ENCODE measurements around the gene KRTAP21-1.
"Not testable (repeated sequence)": the region's sequence is repeated elsewhere in the genome, so short reads cannot be mapped to it uniquely, and the experiment has no call there.

The KRTAP21-1 gene

DNA sequence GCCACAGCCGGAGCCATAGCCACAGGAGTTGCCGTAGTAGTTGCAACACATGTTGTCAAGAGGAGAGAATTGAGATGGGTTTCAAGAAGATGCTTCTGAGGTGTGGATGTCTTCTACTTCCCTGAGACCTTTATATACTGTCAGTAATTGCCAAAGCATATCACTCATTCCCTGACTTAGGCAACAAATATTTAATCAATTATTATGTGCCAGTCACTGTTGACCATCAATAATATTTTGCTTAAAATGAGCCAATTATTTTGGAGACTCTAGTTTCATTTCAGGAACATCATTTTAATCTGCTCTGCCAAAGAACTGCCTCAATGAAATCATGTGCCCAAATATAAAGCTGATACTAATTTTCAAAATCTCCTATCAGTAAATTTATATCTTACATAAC is at the start of gene KRTAP21-1:
Gene KRTAP21-1, minus strand, starts transcription at position 101 of the 400 bp plus-strand sequence. Its CDS starts 50 bp downstream, at position 51.
- not testable (repeated sequence) for DNase-seq

DNA sequence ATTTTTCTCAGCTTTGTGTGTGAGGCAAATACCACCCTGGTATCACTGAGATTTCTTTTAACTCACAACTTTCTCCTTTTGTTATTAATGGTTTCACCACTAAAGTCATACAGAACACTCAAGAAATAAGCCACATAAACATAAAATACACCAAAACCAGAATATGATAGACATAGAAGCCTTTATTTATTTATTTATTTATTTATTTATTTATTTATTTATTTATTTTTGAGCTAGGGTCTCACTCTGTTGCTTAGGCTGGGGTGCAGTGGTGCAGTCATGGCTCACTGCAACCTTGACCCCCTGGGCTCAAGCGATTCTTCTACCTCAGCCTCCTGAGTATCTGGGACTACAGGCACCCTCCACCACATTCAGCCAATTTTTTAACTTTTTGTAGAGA is 45.4 kb upstream of the KRTAP21-1 start:
- no peak for DNase-seq

DNA sequence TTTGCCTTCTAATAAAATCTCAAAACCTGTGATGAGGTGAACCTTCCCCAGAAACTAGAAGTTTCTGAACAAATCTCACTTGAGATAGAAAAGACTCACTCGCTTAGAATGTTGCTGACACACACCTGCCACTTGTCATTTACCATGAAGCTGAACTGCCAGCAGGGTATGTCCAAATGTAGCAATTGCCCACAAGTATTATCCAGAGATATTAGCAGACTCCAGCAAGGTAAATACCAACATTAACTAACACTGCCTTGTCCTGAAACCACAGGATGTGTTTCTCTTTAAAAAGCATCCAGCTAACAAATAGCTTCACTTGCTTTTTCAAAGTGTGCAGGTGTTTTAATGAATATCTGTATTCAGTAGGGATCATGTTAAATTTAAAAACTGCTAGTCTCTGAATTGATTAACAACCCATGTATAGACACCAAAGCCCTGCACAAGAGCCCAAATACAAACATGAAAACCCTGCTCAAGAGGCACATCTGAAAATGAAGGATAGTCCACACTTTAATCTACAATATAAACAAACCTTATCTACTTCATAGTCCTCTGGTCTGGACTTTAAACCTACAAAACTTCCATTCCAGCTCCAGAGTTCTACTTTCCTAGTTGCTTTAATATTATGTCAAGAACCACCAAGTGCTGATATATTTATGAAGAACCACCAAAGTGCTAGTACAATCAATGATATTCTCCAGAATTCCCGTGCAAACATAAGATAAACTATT is 38.5 kb upstream of the KRTAP21-1 start:
- DNase-seq = no peak

DNA sequence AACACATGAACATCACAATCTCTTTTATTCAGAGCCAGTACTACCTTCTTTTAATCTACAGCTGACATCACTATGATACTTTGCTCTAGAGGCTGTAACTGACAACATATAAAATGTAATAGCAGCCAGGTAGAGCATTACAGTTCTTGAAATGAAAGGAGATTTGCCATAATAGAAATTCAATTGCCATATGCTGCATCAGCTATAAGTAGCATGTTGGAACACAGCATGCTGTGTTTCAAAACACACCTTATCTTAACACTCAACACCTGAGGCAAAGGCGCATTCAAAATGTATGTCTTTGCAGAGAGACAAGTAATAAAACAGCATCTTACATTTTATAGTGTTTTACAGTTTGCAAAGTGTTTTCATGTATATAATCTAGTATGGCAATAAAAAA is 24.0 kb upstream of the KRTAP21-1 start:
- no peak for DNase-seq

DNA sequence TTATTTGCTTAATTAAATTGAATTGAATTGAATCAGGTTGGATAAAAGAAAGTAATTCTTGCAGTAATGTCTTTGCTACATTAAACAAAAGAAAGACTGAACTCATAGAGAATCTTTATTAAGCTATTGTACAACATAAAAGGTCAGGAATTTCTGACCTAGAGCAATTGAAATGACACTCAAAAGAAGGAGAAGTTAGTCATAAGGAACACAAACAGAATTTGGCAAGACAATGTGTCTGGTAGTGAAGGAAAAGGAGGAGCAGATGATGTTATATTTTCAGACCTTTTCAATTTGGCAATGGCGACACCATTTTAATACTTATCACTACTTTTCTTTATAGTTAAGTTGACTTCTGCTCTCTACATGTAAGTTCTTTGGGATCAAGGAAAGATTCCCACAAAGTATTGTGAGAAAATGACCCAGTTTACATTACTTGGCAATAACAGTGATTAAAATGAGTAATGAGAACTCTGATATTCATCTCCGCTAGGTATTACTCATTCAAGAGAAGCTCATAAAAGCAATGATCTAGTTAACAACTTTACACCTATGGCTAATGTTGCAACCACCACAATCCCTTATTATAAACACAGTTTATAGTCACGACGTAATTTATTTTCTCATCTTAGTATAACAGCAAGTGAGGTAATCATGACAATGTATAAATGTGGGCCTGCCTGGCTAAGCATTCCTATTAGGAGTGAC is 14.7 kb upstream of the KRTAP21-1 start:
- no peak for DNase-seq

DNA sequence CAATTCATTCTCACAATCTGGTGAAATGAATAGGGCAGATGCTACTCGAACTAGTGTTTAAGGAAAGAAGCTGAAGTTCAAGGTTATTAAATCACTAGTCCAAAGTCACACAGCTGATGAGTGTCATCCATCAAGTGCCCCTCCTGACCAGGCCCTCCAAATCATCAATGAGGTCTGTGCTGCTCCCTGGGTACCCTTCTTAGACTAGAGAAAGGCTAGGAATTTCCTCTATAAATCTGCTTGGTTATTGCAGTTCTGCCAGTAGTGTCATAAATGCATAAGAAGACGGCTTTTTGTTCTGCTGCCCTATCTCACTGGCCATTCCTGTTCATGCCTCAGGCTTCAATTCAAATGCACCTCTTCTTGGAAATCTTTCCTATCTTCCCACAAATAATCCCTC is 5.5 kb upstream of the KRTAP21-1 start:
- DNase-seq = no peak

DNA sequence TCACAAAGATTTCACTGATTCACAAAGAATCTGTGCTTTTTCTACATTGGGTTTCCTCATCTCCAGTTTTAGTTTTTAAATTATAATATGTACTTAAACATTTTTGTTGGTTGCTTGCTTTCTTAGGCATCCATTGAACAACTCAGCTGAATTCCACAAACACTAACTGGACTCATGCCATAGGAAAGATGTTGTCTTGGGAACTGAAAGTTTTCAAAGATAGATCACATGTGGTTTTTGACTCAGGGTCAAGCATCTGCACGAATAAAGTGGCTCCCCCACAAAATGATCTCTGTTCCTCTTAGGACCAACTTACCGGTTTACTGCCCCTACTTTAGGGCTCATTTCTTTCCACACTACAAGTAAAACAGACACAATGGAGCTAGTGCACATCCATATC is 3.1 kb upstream of the KRTAP21-1 start:
- DNase-seq = no peak

DNA sequence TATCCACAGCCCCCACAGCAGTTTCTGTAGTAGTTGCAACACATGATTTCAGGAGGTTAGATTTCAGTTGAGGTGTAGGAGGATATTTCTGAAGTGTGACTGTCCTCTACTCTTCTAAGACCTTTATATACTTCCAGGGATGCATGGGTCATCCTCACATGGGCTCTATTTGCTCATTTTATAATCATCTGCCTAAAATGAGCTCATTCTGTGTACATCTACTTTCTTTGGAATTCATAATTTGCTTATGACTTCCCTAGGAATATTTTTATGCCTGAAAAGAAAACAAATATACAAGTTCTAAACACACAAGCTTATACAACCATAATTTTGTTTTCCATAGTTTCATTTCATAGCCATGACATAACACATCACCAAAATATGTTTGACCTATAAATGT is 8.1 kb downstream of the KRTAP21-1 start, which contains the start of gene KRTAP21-2:
Gene KRTAP21-2, minus strand, starts transcription at position 101 of the 400 bp plus-strand sequence. Its CDS starts 57 bp downstream, at position 44.
- DNase-seq = no peak

DNA sequence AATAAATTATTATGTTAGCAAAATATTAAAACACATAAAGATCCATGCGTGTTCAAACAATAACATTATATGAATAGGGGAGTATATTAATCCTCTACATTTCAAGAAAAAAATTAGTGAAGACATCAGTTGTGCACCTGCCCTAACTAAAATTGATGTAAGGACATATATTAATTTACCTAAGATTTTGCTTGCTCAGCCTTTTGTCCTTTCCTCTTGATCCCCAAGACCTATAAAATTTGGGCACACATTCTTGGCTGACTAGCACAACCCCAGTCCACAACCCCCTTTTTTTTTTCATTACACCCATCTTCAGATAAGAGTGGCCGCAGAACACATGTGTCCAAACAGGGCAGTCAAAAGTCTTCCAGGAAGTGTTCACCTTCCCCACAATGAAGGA is 14.8 kb downstream of the KRTAP21-1 start:
- DNase-seq = no peak

DNA sequence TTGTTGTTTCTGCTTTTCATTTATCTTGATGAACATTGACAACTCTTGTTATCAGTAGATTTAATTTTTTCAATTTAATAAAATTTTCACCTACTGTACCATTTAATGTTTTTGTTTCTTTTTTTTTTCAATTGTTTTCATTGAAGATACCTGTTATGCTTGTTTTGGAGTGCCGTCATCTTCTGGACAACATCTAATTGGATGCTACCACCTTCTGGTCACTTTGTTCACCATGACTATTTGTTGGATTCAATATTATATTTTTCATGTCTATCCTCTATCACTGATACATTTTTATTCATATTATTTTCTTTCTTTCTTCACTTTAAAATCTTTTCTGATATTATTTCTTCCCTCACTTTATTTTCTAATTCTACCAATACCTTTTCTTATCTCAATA is 22.2 kb downstream of the KRTAP21-1 start:
- no peak for DNase-seq

DNA sequence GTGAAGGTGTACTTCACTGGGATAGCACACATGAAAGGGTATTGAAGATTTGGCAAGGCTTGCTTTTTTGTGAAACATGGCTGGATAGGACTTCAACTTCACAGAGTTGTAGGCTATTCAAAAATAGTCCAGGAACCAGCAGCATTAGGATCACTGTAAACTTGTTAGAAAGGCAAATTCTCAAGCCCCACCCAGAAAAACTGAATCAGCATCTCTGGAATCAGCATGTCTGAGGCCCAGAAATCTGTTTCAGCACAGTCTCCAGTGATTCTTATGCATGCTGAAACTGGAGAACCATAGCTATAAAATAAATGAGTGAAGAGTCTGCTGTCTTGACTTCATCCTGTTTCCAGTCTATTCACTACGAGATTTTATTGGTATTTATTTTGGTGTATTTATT is 28.5 kb downstream of the KRTAP21-1 start:
- no peak for DNase-seq

DNA sequence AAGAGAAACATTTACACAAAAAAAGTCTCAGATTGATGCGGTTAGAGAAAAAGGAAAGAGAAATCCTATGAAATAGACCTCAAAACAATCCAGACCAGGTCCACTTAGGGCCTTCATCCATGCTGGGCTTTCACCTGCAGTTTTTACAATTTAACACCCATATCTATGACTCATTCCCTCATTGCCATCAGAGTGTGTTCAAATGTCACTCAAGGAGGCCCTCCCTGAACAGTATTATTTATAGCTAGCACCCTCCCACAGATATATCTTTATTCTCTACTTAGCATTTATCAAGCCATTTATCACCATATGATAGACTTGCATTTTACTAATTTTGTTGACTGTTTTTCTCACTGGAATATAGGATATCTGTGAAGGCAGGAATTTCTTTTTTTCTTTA is 35.8 kb downstream of the KRTAP21-1 start:
- no peak for DNase-seq

DNA sequence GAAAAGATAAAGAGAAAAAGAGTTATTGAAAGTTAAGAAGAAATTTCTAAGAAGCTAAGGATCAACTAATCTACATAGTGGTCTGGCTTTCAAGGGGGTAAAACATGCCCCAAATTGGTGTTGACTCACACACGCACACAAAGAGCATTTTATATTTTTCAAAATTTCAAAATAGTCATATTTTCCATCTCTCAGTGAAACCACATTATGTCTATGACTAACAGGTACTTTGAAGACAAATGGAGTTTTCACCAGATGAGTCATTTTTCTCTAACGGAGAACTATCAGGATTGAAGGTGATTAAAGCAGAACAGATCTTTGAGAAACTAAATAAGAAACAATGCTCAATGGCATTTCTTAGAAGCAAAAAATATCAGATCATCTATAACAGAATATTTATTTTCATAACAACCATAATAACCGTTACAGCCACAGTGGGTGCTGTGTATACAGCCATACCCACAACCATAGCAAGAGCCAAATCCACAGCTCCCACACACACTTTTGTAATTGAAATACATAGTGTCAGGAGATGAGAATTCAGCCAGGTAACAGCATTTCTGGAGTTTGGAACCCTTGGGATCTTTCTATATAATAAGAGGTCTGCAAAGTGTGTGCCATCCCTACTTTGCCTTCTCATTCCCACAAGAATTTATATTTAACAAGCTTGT is 36.9 kb downstream of the KRTAP21-1 start, which contains the start of gene KRTAP21-3:
Gene KRTAP21-3, minus strand, starts transcription at position 539 of the 671 bp plus-strand sequence. Its CDS starts 18 bp downstream, at position 521.
- DNase-seq = no peak

DNA sequence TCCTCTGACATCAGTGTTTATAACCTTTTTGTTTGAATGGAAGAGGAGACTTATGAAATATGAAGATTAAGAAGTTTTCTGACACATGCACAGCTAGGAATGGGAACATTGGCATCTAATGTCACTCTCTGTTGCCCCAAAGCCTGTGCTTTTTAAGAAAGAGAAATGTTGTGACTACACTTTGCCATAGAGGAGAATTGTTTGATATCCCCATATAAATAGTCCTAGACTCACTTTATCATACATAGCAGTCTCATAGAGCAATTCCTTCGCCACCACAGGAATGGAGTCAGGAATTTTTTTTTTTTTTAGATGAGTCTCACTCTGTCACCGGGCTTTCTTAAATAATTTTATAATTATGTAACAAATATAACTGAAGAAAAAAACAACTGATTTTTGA is 38.1 kb downstream of the KRTAP21-1 start:
- no peak for DNase-seq

DNA sequence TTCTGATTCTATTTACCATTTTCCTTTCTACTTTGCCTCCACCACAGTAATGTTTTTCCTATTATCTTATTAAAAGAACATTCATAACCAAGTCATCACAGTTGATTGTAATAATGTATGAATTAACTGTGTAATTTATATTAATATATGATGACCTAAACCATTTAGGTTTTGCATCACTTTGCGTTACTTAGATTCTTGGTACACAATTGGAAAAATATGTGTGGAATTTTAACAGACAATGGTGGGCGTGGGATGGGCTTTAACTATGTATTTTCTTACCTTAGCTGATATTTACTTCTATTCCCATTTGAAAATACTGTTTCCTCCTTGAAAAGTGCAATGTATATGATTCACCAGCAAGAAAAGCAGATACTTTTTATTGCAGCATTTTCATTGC is 40.3 kb downstream of the KRTAP21-1 start:
- no peak for DNase-seq

DNA sequence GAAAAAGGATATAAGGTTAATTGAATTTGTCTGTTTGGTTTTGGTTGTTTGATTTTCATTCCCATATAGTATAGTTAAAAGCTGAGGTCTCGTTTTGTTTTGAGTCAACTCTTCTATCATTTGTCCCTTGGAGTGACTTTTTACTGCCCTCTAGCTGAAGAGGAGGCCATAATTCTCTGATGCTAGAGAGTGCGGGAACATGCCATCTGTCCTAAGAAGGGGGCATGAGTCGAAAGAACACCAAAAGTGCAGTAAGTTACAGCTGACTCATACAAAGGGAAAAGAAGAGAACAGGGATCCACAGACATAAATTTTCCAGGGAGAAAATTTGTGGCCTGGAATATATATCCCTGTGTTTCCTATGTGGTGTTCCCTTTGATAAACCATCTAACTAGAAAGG is 40.8 kb downstream of the KRTAP21-1 start:
- DNase-seq = no peak

DNA sequence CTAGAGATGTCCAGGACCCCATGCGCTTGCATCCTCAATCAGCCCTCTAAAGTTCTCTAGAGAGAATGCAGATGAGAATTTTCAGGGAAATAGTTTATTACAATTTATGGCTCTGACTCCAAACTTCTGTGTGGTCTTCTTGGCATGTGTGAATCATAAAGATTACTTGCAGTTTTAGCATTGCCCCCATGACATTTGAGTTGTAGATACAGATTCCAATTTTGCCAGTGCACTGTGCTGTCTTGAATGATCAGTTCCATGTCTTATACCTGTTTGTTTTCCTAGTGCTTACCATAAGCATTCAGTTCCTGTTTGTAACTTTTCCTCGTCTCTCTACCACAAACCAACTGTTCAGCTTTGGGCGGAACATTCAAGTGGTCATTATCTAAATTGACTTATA is 41.5 kb downstream of the KRTAP21-1 start:
- DNase-seq = no peak

DNA sequence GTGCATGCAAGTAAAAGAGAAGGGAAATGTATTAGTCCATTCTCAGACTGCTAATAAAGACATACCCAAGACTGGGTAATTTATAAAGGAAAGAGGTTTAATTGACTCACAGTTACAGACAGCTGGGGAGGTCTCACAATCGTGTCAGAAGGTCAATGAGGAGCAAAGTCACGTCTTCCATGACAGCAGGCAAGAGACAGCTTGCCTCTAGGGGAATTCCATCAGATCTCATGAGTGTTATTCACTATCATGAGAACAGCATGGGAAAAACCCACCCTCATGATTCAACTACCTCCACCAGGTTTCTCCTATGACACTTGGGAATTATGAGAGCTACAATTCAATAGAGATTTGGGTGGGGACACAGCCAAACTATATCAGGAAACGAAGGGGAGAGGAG is 44.7 kb downstream of the KRTAP21-1 start:
- no peak for DNase-seq

DNA sequence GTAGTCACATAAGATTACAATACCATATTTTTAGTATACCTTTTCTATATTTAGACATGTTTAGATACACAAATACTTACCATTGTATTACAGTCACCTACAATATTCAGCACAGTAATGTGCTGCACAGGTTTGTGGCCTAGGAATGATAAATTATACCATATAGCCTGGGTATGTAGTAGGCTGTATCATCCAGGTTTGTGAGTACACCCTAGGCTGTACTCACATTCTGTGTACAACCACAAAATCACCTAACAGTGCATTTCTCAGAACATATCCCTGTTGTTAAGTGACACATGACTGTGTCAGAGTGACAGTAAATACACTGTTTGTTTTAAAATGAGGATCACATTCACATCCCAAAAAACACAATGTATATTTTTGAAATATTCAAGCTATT is 47.8 kb downstream of the KRTAP21-1 start:
- DNase-seq = no peak

Measured in activated T-cell treated with anti-CD3 and anti-CD28 coated beads, Interleukin-2, amount 50 U/mL, for 48 hours (primary cell).